Ovary (tissue), 10 donors: ENCODE data around the gene BARD1. TPM values are rescaled to one million over a fixed set of nuclear protein-coding genes. Genes with fewer than 3 reads are reported as not detected.

Experiments
- DNase-seq, 5 donors: peaks; one replicate each; pipeline ENCODE4 v3.0.0-alpha.2; 2019 to 2020
- H3K27ac ChIP-seq, 2 donors: fragments of 200-600 bp; one replicate each; pipeline versions ENCODE4 v1.5.1 to v1.8.0; 2019 to 2022
- H3K27me3 ChIP-seq: fragments of 200-600 bp; one replicate; pipeline ENCODE4 v1.8.0; 2022
- H3K36me3 ChIP-seq: fragments of 200-600 bp; sonication (generic); one replicate; pipeline ENCODE4 v1.5.1; 2019
- H3K4me1 ChIP-seq: one replicate; pipeline ENCODE4 v1.8.1; 2013; ENCODE audit warnings: mild to moderate bottlenecking, moderate library complexity; ENCODE audit not compliant: insufficient read depth
- H3K4me3 ChIP-seq: fragments of 200-600 bp; sonication (generic); one replicate; pipeline ENCODE4 v1.5.1; 2017
- H3K9me3 ChIP-seq, 2 donors: fragments of 200-600 bp in 1 of 2; sonication (generic) in 1 of 2; one replicate each; pipeline versions ENCODE4 v1.5.1 to v1.8.1; 2013 to 2019; ENCODE audit warnings: mild to moderate bottlenecking in 1 of 2, moderate library complexity in 1 of 2
- EP300 ChIP-seq: sonication (generic); formaldehyde crosslinking; IDR thresholded peaks from one replicate; pipeline ENCODE4 v1.6.1; 2017; ENCODE audit warnings: antibody characterized with exemption
- POLR2A ChIP-seq: fragments of 450-650 bp; IDR thresholded peaks from one replicate; pipeline ENCODE4 v1.6.1; 2017; ENCODE audit warnings: antibody characterized with exemption, mild to moderate bottlenecking, moderate library complexity
- WGBS, 3 donors: extraction: QIAGEN DNeasy Blood & Tissue Kit in 1 of 3; methylation state at CpG; one replicate each; pipeline versions ENCODE4 v1.1.5 to v1.1.7; 2013 to 2017; 5-methylcytosine and 5-hydroxymethylcytosine counted together
- intact Hi-C, 4 donors: fragments of 100-400 bp; cut with DNase I; formaldehyde crosslinking; loops; one replicate each; pipeline versions ENCODE4 v1.11.0 to v1.15.1; 2022 to 2023
- long read RNA-seq, 3 donors: library from polyadenylated mRNA in 2 of 3; unstranded in 2 of 3; transcript quantifications; one replicate each; pipeline ENCODE4 v2.0.0 and lab custom pipeline, GENCODE V29; 2021 to 2026
- polyA plus RNA-seq, 2 donors: library from polyadenylated mRNA; stranded (reverse); fragments of 200-250 nt in 1 of 2; fragments of 350-450 nt in 1 of 2; fragmentation: Illumina TruSeq in 1 of 2; extraction: RNeasy Lipid Tissue Mini Kit (QIAGEN cat#74804) in 1 of 2; gene quantifications; one replicate each; pipeline ENCODE4 v1.2.3, GENCODE V29; 2013 to 2014
- total RNA-seq, 7 donors: library from RNA; depleted of rRNA in 2 of 7; stranded (reverse); fragments of >200 nt in 2 of 7; fragmentation: NEBNext Ultra II Directional in 3 of 7; extraction: Animal tissue kit (Norgen Biotek cat#: 25700) in 3 of 7; gene quantifications; one replicate each; pipeline versions ENCODE4 v1.1.0 to v1.2.4, GENCODE V29; 2016 to 2023
- TF ChIP-seq, protein P1 (sequence below), 3 donors: fragments of 450-650 bp in 2 of 3; fragments of 200-600 bp in 1 of 3; IDR thresholded peaks; one replicate each; pipeline versions ENCODE4 v1.5.1 to v1.8.0; 2016 to 2022; ENCODE audit warnings: antibody characterized with exemption in 3 of 3, mild to moderate bottlenecking in 1 of 3
- donor health status: DM: no; HTN: no; CAD: no; lungs with moderate emphysema.
- donor health status: DM: no; HTN: no; CAD: no.
- donor health status: Bipolar disorder and iron deficiency.
- donor health status: DM: yes; HTN: yes; CAD: no.
- donor health status: DM: no; HTN: no; CAD: no.
- donor health status: DM: yes; HTN: yes; CAD: no.

BARD1 gene
- total RNA-seq (10 to 100 TPM; 10.2 to 30.4 (median 13.5) TPM), polyA plus RNA-seq (1 to 10 TPM; 2.4 to 2.7 TPM)
- long read RNA-seq, donor 1, full-length matches to known transcripts = 12 of 23 reads
- long read RNA-seq, donor 1, partial matches to known transcripts = 7 of 23 reads
- long read RNA-seq, donor 1, other reads (novel, unspliced or antisense) = 4 of 23 reads
- long read RNA-seq, donor 2, full-length matches to known transcripts = 3 of 15 reads
- long read RNA-seq, donor 2, partial matches to known transcripts = 12 of 15 reads
- long read RNA-seq, donor 2, other reads (novel, unspliced or antisense) = 0 of 15 reads
- long read RNA-seq, donor 3, full-length matches to known transcripts = 6 of 10 reads
- long read RNA-seq, donor 3, partial matches to known transcripts = 1 of 10 reads
- long read RNA-seq, donor 3, other reads (novel, unspliced or antisense) = 3 of 10 reads

DNA sequence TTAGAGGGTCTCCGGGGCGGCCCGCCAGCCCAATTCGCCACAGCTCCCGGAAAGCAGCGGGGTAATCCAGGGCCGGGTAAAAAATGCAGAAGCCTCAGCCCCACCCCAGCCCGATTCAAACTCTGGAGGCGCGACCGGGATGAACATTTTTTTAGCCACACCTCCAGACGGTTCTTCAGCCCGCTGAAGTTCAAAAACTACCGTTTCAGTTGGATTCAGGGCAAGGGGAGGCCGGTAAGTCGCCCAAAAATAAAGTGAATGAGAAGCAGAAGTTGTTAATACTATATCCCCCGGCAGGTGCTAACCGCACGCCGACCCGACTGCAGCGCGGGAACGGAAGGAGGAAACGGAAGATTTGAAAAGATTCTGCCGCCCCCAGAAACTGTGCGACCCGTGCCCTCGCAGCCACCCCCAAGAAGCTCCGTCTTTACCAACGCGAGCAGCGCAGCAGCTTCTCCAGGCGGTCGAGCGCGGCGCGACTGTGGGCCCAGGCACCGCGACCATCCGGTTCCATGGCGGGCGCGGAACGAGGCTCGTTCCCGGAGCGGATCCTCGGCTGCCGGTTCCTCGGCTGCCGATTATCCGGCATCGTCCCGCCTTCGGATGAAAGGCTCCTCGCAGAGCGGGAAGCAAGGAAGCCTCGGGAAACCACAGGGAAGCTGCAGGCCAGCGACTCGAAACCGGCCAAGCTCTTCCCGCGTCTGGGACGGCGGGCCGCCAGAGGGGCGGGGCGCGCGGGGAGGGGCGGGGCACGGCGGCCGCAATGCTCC, at the start of gene BARD1:
TSS of gene BARD1 (minus strand) at position 703 of the 770 bp plus-strand sequence. CDS start at position 589, 114 bp downstream.
- H3K9me3 ChIP-seq = no peaks in the 10 kb centered on the region
- intact Hi-C loops = no loop called here
- no peaks in the 10 kb centered on the region for H3K4me1 ChIP-seq
- peak within 1 kb of the TSS; percentile 89 for H3K4me3 ChIP-seq
- H3K27ac ChIP-seq = peak within 1 kb of the TSS; percentile 84 to 90
- H3K27me3 ChIP-seq = no peaks in the 10 kb centered on the region
- no peaks in the 10 kb centered on the region for H3K36me3 ChIP-seq
- peak; percentile 46 for TF ChIP-seq POLR2A
- TF ChIP-seq, protein P1, sequence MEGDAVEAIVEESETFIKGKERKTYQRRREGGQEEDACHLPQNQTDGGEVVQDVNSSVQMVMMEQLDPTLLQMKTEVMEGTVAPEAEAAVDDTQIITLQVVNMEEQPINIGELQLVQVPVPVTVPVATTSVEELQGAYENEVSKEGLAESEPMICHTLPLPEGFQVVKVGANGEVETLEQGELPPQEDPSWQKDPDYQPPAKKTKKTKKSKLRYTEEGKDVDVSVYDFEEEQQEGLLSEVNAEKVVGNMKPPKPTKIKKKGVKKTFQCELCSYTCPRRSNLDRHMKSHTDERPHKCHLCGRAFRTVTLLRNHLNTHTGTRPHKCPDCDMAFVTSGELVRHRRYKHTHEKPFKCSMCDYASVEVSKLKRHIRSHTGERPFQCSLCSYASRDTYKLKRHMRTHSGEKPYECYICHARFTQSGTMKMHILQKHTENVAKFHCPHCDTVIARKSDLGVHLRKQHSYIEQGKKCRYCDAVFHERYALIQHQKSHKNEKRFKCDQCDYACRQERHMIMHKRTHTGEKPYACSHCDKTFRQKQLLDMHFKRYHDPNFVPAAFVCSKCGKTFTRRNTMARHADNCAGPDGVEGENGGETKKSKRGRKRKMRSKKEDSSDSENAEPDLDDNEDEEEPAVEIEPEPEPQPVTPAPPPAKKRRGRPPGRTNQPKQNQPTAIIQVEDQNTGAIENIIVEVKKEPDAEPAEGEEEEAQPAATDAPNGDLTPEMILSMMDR (IDR thresholded peaks at IDR 0.05) = no peak
- WGBS, 3 donors = 0 to 1% (median 1%) methylated on average over 45 to 76 of the region's 76 CpGs
- peak; percentile 33 to 60 (median 57) for DNase-seq

GRCh38 chr2:214856137-214856536, 46.7 kb upstream of the BARD1 start:
- H3K27ac ChIP-seq = no peak overlapping the region
- WGBS, 3 donors = 13 to 32% (median 20%) methylated on average over 3 of the region's 3 CpGs
- no peaks in the 10 kb centered on the region for H3K27me3 ChIP-seq
- H3K36me3 ChIP-seq = no peaks in the 10 kb centered on the region
- no peak for DNase-seq
- H3K4me3 ChIP-seq = no peak overlapping the region
- intact Hi-C loops = no loop called here
- H3K4me1 ChIP-seq = no peaks in the 10 kb centered on the region
- TF ChIP-seq EP300 = no peak
- TF ChIP-seq, protein P1 (IDR thresholded peaks at IDR 0.05) = no peak
- TF ChIP-seq POLR2A = no peak
- H3K9me3 ChIP-seq = no peaks in the 10 kb centered on the region

DNA sequence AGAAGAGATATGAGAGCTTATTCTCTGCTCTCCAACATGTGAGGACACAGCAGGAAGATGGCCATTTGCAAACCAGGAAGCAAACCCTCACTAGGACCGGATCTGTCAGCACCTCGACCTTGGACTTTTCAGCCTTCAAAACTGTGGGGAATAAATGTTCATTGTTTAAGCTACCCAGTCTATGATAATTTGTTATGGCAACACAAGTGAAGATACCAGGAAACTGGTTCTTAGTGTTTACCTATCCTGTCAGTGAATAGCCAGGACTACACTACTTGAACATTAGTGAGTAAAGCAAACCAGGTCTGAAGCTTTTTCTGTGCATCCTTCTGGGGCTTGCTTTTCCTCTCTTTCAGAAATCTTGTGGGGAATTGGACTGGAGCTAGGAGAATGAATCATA, 44.4 kb upstream of the BARD1 start:
- Histone ChIP-seq H3K27ac (no peak overlapping the region), H3K27me3 (no peaks in the 10 kb centered on the region), H3K4me1 (no peaks in the 10 kb centered on the region), H3K4me3 (no peak overlapping the region), H3K36me3 (no peaks in the 10 kb centered on the region), H3K9me3 (no peaks in the 10 kb centered on the region)
- intact Hi-C loops = no loop called here
- TF ChIP-seq POLR2A (no peak), EP300 (no peak)
- TF ChIP-seq, protein P1 (IDR thresholded peaks at IDR 0.05) = no peak
- DNase-seq = no peak
- WGBS, 3 donors = 56 to 83% (median 79%) methylated on average over 2 of the region's 2 CpGs

- no peak overlapping the region for H3K4me3 ChIP-seq
- H3K27ac ChIP-seq = no peak overlapping the region
- no peaks in the 10 kb centered on the region for H3K27me3 ChIP-seq
- intact Hi-C loops = no loop called here
- H3K9me3 ChIP-seq = no peaks in the 10 kb centered on the region
- TF ChIP-seq, protein P1 (IDR thresholded peaks at IDR 0.05) = no peak
- no peak for TF ChIP-seq EP300
- WGBS, 3 donors = 91 to 94% (median 91%) methylated on average over 2 of the region's 2 CpGs
- H3K36me3 ChIP-seq = no peaks in the 10 kb centered on the region
- no peak for DNase-seq
- no peaks in the 10 kb centered on the region for H3K4me1 ChIP-seq
Measured at GRCh38 chr2:214843823-214844222, 34.3 kb upstream of the BARD1 start.
